ENCODE results near the gene CABP5. TPM values are rescaled to one million over a fixed set of nuclear protein-coding genes. Genes with fewer than 3 reads are reported as not detected.

CABP5 gene
- total RNA-seq, 6 donors from 2014 or later = not detected

GRCh38 chr19:47991191-47991808 is 52.6 kb downstream of the CABP5 start:
- 44 to 55% methylated on average over 8 to 10 of the region's 10 CpGs for WGBS, 2 donors
- no peaks in the 10 kb centered on the region for H3K4me1 ChIP-seq
- no peaks in the 10 kb centered on the region for H3K27me3 ChIP-seq
- H3K36me3 ChIP-seq = no peaks in the 10 kb centered on the region
- no peaks in the 10 kb centered on the region for H3K9me3 ChIP-seq
- TF ChIP-seq POLR2A (IDR thresholded peaks at IDR 0.05) = no peak
- no peak for TF ChIP-seq CTCF (IDR thresholded peaks at IDR 0.05)
- TF ChIP-seq EP300 (IDR thresholded peaks at IDR 0.05) = no peak
- TF ChIP-seq POLR2AphosphoS5 (IDR thresholded peaks at IDR 0.05) = no peak
- no peak overlapping the region for H3K27ac ChIP-seq
- DNase-seq = peak in 1 of 2 donors; percentile 30
- no peak overlapping the region for H3K4me3 ChIP-seq
- ATAC-seq (ENCODE audit: low FRiP score in 2 of 2) = no peak

Other genes with a start within 250 kb of the CABP5 start
- not detected for gene TPRX1, start 239.5 kb downstream of the CABP5 start, total RNA-seq
- gene CRX, start 222.1 kb downstream of the CABP5 start, total RNA-seq = not detected
- not detected for gene TPRX2, start 184.8 kb downstream of the CABP5 start, total RNA-seq
- gene SULT2A1, start 157.8 kb downstream of the CABP5 start, total RNA-seq = under 1 TPM in 2 of 6 donors, not detected in 4; 0.20 to 0.31 TPM
- not detected for gene BSPH1, start 51.9 kb downstream of the CABP5 start, total RNA-seq
- not detected for gene ELSPBP1, start 49.4 kb downstream of the CABP5 start, total RNA-seq
- gene PLA2G4C, start 66.7 kb upstream of the CABP5 start, total RNA-seq = 10 to 100 TPM in 3 of 6 donors, 1 to 10 TPM in 3; 7.3 to 39.8 (median 14.2) TPM
- gene LIG1, start 126.3 kb upstream of the CABP5 start, total RNA-seq = 100 to 1,000 TPM in 1 of 6 donors, 10 to 100 TPM in 5; 11.4 to 113 (median 27.8) TPM
- 10 to 100 TPM in 1 of 6 donors, 1 to 10 TPM in 5; 2.9 to 13.2 (median 8.0) TPM for gene ZSWIM9, start 126.6 kb upstream of the CABP5 start, total RNA-seq
- 100 to 1,000 TPM in 1 of 6 donors, 10 to 100 TPM in 5; 35.1 to 138 (median 77.8) TPM for gene CARD8, start 211.8 kb upstream of the CABP5 start, total RNA-seq
- gene ZNF114, start 226.0 kb upstream of the CABP5 start, total RNA-seq = 1 to 10 TPM; 1.0 to 4.5 (median 1.2) TPM

Measured in upper lobe of left lung (tissue), 6 donors.